Upper lobe of left lung (tissue), 6 donors: ENCODE measurements around the gene GAB3. TPM values are rescaled to one million over a fixed set of nuclear protein-coding genes. Genes with fewer than 3 reads are reported as not detected.

Experiments used
- ATAC-seq, 2 donors: fragments of 200-7000 bp; cut with Tn5 transposase; one replicate each; pipeline ENCODE4 v1.9.1; 2022; ENCODE audit warnings: mild to moderate bottlenecking in 2 of 2, moderate library complexity in 2 of 2; ENCODE audit not compliant: low FRiP score in 2 of 2
- DNase-seq, 2 donors: peaks; one replicate each; pipeline ENCODE4 v3.0.0-alpha.2; 2019 to 2020
- H3K27ac ChIP-seq, 4 donors: fragments of 200-600 bp; sonication (generic); one replicate each; pipeline ENCODE4 v1.5.1; 2016 to 2019
- H3K27me3 ChIP-seq, 4 donors: fragments of 200-600 bp; sonication (generic); one replicate each; pipeline ENCODE4 v1.5.1; 2017 to 2019
- H3K36me3 ChIP-seq, 4 donors: fragments of 200-600 bp; sonication (generic); one replicate each; pipeline ENCODE4 v1.5.1; 2016 to 2019
- H3K4me1 ChIP-seq, 4 donors: fragments of 200-600 bp; sonication (generic); one replicate each; pipeline ENCODE4 v1.5.1; 2018 to 2019
- H3K4me3 ChIP-seq, 4 donors: fragments of 200-600 bp; sonication (generic); one replicate each; pipeline ENCODE4 v1.5.1; 2017 to 2019; ENCODE audit warnings: mild to moderate bottlenecking in 2 of 4, moderate library complexity in 1 of 4
- H3K9me3 ChIP-seq, 4 donors: fragments of 200-600 bp; sonication (generic); one replicate each; pipeline ENCODE4 v1.5.1; 2018 to 2019
- EP300 ChIP-seq, 4 donors: sonication (generic); formaldehyde crosslinking; IDR thresholded peaks; one replicate each; pipeline ENCODE4 v1.5.1; 2017; ENCODE audit warnings: antibody characterized with exemption in 4 of 4, control low read depth in 2 of 4
- POLR2A ChIP-seq, 4 donors: fragments of 450-650 bp; IDR thresholded peaks; one replicate each; pipeline ENCODE4 v1.5.1; 2016 to 2017; ENCODE audit warnings: antibody characterized with exemption in 4 of 4, mild to moderate bottlenecking in 2 of 4
- POLR2AphosphoS5 ChIP-seq, 2 donors: sonication (generic); formaldehyde crosslinking; IDR thresholded peaks; one replicate each; pipeline ENCODE4 v1.5.1; 2017; ENCODE audit warnings: antibody characterized with exemption in 2 of 2
- WGBS, 2 donors: methylation state at CpG; one replicate each; pipeline ENCODE4 v1.1.5; 2017 to 2018; 5-methylcytosine and 5-hydroxymethylcytosine counted together
- total RNA-seq, 6 donors: library from RNA; depleted of rRNA in 4 of 6; stranded (reverse); fragments of >200 nt in 4 of 6; gene quantifications; one replicate each; pipeline versions ENCODE4 v1.1.0 to v1.2.1, GENCODE V29; 2016 to 2021
- TF ChIP-seq, protein P1 (sequence below), 6 experiments: fragments of 450-650 bp in 4 of 6; fragments of 200-600 bp in 2 of 6; sonication (generic) in 2 of 6; IDR thresholded peaks; one replicate each; pipeline ENCODE4 v1.5.1; 2016 to 2019; ENCODE audit warnings: antibody characterized with exemption in 6 of 6
- donor health status: DM: no; HTN: no; CAD: no; lungs with moderate emphysema.
- donor health status: DM: no; HTN: yes; CAD: no; lungs with severe emphysema.

Gene GAB3
- total RNA-seq, 6 donors from 2014 or later: 10.2 to 30.4 (median 15.4) TPM

DNA sequence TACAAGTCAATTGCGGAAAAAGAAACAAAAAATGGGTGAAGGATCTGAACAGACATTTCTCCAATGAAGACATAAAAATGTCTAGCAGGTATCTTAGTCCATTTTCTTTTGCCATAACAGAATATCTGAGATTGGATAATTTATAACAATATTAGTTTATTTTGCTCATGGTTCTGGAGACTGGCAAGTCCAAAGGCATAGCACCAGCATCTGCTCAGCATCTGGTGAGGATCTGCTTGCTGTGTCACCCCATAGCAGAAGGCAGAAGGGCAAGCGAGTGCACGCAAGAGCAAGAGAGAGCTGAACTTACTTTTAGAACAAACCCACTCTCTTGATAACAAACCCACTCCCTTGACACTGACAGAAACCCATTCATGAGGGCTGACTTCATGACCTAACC is 29.7 kb downstream of the GAB3 start:
- TF ChIP-seq EP300 (IDR thresholded peaks at IDR 0.05): no peak
- TF ChIP-seq POLR2AphosphoS5 (IDR thresholded peaks at IDR 0.05): no peak
- no peak for TF ChIP-seq POLR2A (IDR thresholded peaks at IDR 0.05)
- TF ChIP-seq, protein P1, sequence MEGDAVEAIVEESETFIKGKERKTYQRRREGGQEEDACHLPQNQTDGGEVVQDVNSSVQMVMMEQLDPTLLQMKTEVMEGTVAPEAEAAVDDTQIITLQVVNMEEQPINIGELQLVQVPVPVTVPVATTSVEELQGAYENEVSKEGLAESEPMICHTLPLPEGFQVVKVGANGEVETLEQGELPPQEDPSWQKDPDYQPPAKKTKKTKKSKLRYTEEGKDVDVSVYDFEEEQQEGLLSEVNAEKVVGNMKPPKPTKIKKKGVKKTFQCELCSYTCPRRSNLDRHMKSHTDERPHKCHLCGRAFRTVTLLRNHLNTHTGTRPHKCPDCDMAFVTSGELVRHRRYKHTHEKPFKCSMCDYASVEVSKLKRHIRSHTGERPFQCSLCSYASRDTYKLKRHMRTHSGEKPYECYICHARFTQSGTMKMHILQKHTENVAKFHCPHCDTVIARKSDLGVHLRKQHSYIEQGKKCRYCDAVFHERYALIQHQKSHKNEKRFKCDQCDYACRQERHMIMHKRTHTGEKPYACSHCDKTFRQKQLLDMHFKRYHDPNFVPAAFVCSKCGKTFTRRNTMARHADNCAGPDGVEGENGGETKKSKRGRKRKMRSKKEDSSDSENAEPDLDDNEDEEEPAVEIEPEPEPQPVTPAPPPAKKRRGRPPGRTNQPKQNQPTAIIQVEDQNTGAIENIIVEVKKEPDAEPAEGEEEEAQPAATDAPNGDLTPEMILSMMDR (IDR thresholded peaks at IDR 0.05): no peak
- H3K36me3 ChIP-seq: no peaks in the 10 kb centered on the region
- H3K9me3 ChIP-seq: peaks cover 0 to 3% (median 0%) of the 10 kb centered on the region in 4 donors
- 84 to 100% methylated on average over 1 to 3 of the region's 3 CpGs for WGBS, 2 donors
- peaks cover 14 to 36% (median 21%) of the 10 kb centered on the region in 4 donors for H3K4me1 ChIP-seq
- no peak for DNase-seq
- H3K27me3 ChIP-seq: no peaks in the 10 kb centered on the region
- no peak for ATAC-seq
- no peak overlapping the region for H3K4me3 ChIP-seq
- no peak overlapping the region for H3K27ac ChIP-seq

GRCh38 chrX:154720067-154720466 is 30.8 kb downstream of the GAB3 start:
- peaks cover 0 to 3% (median 0%) of the 10 kb centered on the region in 4 donors for H3K9me3 ChIP-seq
- peaks cover 14 to 29% (median 17%) of the 10 kb centered on the region in 4 donors for H3K4me1 ChIP-seq
- ATAC-seq: no peak
- H3K36me3 ChIP-seq: no peaks in the 10 kb centered on the region
- H3K27ac ChIP-seq: no peak overlapping the region
- H3K27me3 ChIP-seq: no peaks in the 10 kb centered on the region
- WGBS, 2 donors: 54 to 80% methylated on average over 4 of the region's 4 CpGs
- no peak for DNase-seq
- H3K4me3 ChIP-seq: no peak overlapping the region
- TF ChIP-seq, protein P1 (IDR thresholded peaks at IDR 0.05): no peak
- TF ChIP-seq POLR2AphosphoS5 (IDR thresholded peaks at IDR 0.05) (no peak), POLR2A (IDR thresholded peaks at IDR 0.05) (no peak), EP300 (IDR thresholded peaks at IDR 0.05) (no peak)

GRCh38 chrX:154719132-154719675 is 31.7 kb downstream of the GAB3 start:
- Histone ChIP-seq H3K9me3 (peaks cover 0 to 3% (median 0%) of the 10 kb centered on the region in 4 donors), H3K4me1 (peaks cover 10 to 33% (median 16%) of the 10 kb centered on the region in 4 donors), H3K36me3 (no peaks in the 10 kb centered on the region), H3K27me3 (no peaks in the 10 kb centered on the region), H3K27ac (peak overlapping the region; percentile 35 to 67 (median 62)), H3K4me3 (no peak overlapping the region)
- ATAC-seq (peak; percentile 25 to 68), DNase-seq (peak in 1 of 2 donors; percentile 38)
- 30 to 41% methylated on average over 6 of the region's 6 CpGs for WGBS, 2 donors
- no peak for TF ChIP-seq POLR2AphosphoS5 (IDR thresholded peaks at IDR 0.05)
- TF ChIP-seq EP300 (IDR thresholded peaks at IDR 0.05): no peak
- TF ChIP-seq, protein P1 (IDR thresholded peaks at IDR 0.05): no peak

- TF ChIP-seq POLR2A (IDR thresholded peaks at IDR 0.05) (no peak), POLR2AphosphoS5 (IDR thresholded peaks at IDR 0.05) (no peak), EP300 (IDR thresholded peaks at IDR 0.05) (no peak)
- TF ChIP-seq, protein P1 (IDR thresholded peaks at IDR 0.05): no peak
- WGBS, 2 donors: 53 to 64% methylated on average over 1 of the region's 1 CpG
- ATAC-seq (peak in 1 of 2 donors; percentile 50), DNase-seq (no peak)
- H3K36me3 ChIP-seq: no peaks in the 10 kb centered on the region
- H3K27me3 ChIP-seq: no peaks in the 10 kb centered on the region
- H3K9me3 ChIP-seq: peaks cover 0 to 3% (median 0%) of the 10 kb centered on the region in 4 donors
- H3K4me3 ChIP-seq: no peak overlapping the region
- peak overlapping the region; percentile 46 to 67 (median 62) for H3K27ac ChIP-seq
- peaks cover 10 to 33% (median 14%) of the 10 kb centered on the region in 4 donors for H3K4me1 ChIP-seq
These were observed 32.3 kb downstream of the GAB3 start for GRCh38 chrX:154718616-154719015.

DNA sequence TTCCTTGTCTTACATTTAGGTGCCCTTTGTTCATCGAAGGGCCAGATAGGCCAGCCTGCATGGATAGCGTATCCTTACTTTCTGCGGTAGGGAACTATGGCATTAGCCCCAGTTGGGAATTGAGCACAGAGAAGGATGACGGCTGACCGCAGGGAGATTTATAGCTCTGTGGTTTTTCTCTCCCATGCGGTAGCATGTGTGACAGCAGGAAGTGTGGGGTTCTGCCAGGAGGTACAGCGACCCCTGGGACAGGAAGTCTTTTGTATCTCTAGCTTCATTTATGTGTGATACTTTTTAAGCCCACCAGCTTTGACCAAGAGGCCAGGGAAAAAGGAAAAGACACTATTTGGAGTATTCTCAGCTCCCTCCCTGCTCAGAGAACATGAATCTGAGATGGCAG is 33.1 kb downstream of the GAB3 start:
- H3K4me3 ChIP-seq: no peak overlapping the region
- H3K4me1 ChIP-seq: peaks cover 10 to 39% (median 17%) of the 10 kb centered on the region in 4 donors
- no peaks in the 10 kb centered on the region for H3K36me3 ChIP-seq
- no peaks in the 10 kb centered on the region for H3K27me3 ChIP-seq
- DNase-seq (no peak), ATAC-seq (no peak)
- peaks cover 0 to 3% (median 0%) of the 10 kb centered on the region in 4 donors for H3K9me3 ChIP-seq
- no peak for TF ChIP-seq EP300 (IDR thresholded peaks at IDR 0.05)
- no peak for TF ChIP-seq POLR2AphosphoS5 (IDR thresholded peaks at IDR 0.05)
- no peak for TF ChIP-seq POLR2A (IDR thresholded peaks at IDR 0.05)
- TF ChIP-seq, protein P1 (IDR thresholded peaks at IDR 0.05): no peak
- WGBS, 2 donors: 43 to 49% methylated on average over 5 to 7 of the region's 7 CpGs
- H3K27ac ChIP-seq: peak overlapping the region; percentile 46 to 67 (median 62)
